ENCODE results near the gene NET1.
"Not testable (repeated sequence)": the region's sequence is repeated elsewhere in the genome, so short reads cannot be mapped to it uniquely, and the experiment has no call there.

Gene NET1

GRCh38 chr10:5412277-5412941, at the start of gene NET1:
Gene NET1 (plus strand): TSS chr10:5412557. CDS start chr10:5412693, 136 bp downstream.
- DNase-seq: peak; percentile 83

GRCh38 chr10:5362873-5363272, 49.5 kb upstream of the NET1 start:
- DNase-seq: no peak

- no peak for DNase-seq
These were observed 48.0 kb upstream of the NET1 start for GRCh38 chr10:5364374-5364773.

GRCh38 chr10:5364890-5365338, 47.4 kb upstream of the NET1 start, which contains the start of gene UCN3:
Gene UCN3 (plus strand): TSS chr10:5364966. CDS start chr10:5373721, 8,755 bp downstream.
- DNase-seq: no peak

- no peak for DNase-seq
These were observed 46.4 kb upstream of the NET1 start for GRCh38 chr10:5365928-5366327.

GRCh38 chr10:5369362-5370158, 42.8 kb upstream of the NET1 start:
- no peak for DNase-seq

- DNase-seq: no peak
These were observed 41.6 kb upstream of the NET1 start for GRCh38 chr10:5370493-5371352.

- no peak for DNase-seq
These were observed 39.0 kb upstream of the NET1 start for GRCh38 chr10:5373307-5373706.

GRCh38 chr10:5373891-5374611, 38.3 kb upstream of the NET1 start:
- DNase-seq: no peak

GRCh38 chr10:5376450-5376849, 35.9 kb upstream of the NET1 start:
- no peak for DNase-seq

- DNase-seq: not testable (repeated sequence)
These were observed 33.2 kb upstream of the NET1 start for GRCh38 chr10:5379202-5379601.

GRCh38 chr10:5380395-5380794, 32.0 kb upstream of the NET1 start:
- not testable (repeated sequence) for DNase-seq

- DNase-seq: no peak
These were observed 31.2 kb upstream of the NET1 start for GRCh38 chr10:5381187-5381586.

- no peak for DNase-seq
These were observed 27.1 kb upstream of the NET1 start for GRCh38 chr10:5385224-5385623.

- no peak for DNase-seq
These were observed 25.2 kb upstream of the NET1 start for GRCh38 chr10:5387169-5387568.

- DNase-seq: no peak
These were observed 21.7 kb upstream of the NET1 start for GRCh38 chr10:5390607-5391205.

- no peak for DNase-seq
These were observed 20.6 kb upstream of the NET1 start for GRCh38 chr10:5391790-5392189.

GRCh38 chr10:5393529-5393928, 18.8 kb upstream of the NET1 start:
- no peak for DNase-seq

- DNase-seq: no peak
These were observed 17.2 kb upstream of the NET1 start for GRCh38 chr10:5395168-5395567.

GRCh38 chr10:5396556-5397300, 15.6 kb upstream of the NET1 start:
- no peak for DNase-seq

- DNase-seq: no peak
These were observed 13.0 kb upstream of the NET1 start for GRCh38 chr10:5399332-5399731.

Data from NCI-H2171 treated with DMSO at 0.1 percent for 48 hours (cell line).